Prostate gland (tissue), 2 donors: ENCODE measurements around the gene PDE7B. TPM values are rescaled to one million over a fixed set of nuclear protein-coding genes. Genes with fewer than 3 reads are reported as not detected.

Experiments
- DNase-seq: peaks from one replicate; pipeline ENCODE4 v3.0.0-alpha.2; 2019; ENCODE audit warnings: low spot score
- H3K27ac ChIP-seq, 2 donors: fragments of 200-600 bp; sonication (generic); 2 replicates each; pipeline ENCODE4 v1.5.1; 2017 to 2019
- H3K27me3 ChIP-seq: fragments of 200-600 bp; sonication (generic); replicated peaks from 2 replicates; pipeline ENCODE4 v1.5.1; 2019; ENCODE audit not compliant: insufficient read depth
- H3K36me3 ChIP-seq, 2 donors: fragments of 200-600 bp; sonication (generic); 1 replicate in 1 of 2; 2 replicates in 1 of 2; pipeline versions ENCODE4 v1.5.1 to v1.8.1; 2017 to 2019
- H3K4me1 ChIP-seq: fragments of 200-600 bp; sonication (generic); replicated peaks from 2 replicates; pipeline ENCODE4 v1.5.1; 2019
- H3K4me3 ChIP-seq, 2 donors: fragments of 200-600 bp; sonication (generic); 2 replicates each; pipeline ENCODE4 v1.5.1; 2017 to 2019
- H3K9me3 ChIP-seq: fragments of 200-600 bp; sonication (generic); 2 replicates; pipeline ENCODE4 v1.5.1; 2017
- CTCF ChIP-seq, 4 experiments: fragments of 200-600 bp in 2 of 4; fragments of 450-650 bp in 2 of 4; sonication (generic) in 2 of 4; IDR thresholded peaks; 1 replicate in 3 of 4; 2 replicates in 1 of 4; pipeline ENCODE4 v1.5.1; 2016 to 2019; ENCODE audit warnings: antibody characterized with exemption in 4 of 4, mild to moderate bottlenecking in 2 of 4, moderate library complexity in 2 of 4
- POLR2A ChIP-seq: fragments of 450-650 bp; IDR thresholded peaks from one replicate; pipeline ENCODE4 v1.6.1; 2016; ENCODE audit warnings: antibody characterized with exemption, mild to moderate bottlenecking
- POLR2AphosphoS5 ChIP-seq: sonication (generic); formaldehyde crosslinking; IDR thresholded peaks from one replicate; pipeline ENCODE4 v1.6.1; 2017; ENCODE audit warnings: antibody characterized with exemption
- whole genome bisulfite sequencing: methylation state at CpG from one replicate; pipeline ENCODE4 v1.1.5; 2018; 5-methylcytosine and 5-hydroxymethylcytosine counted together
- intact Hi-C: fragments of 100-400 bp; cut with DNase I; formaldehyde crosslinking; loops from one replicate; pipeline ENCODE4 v1.14.2; 2022
- total RNA-seq, 2 donors: library from RNA; depleted of rRNA; stranded (reverse); fragments of >200 nt; gene quantifications; one replicate each; pipeline ENCODE4 v1.1.0, GENCODE V29; 2016

The PDE7B gene
- total RNA-seq, 2 donors from 2014 or later = 4.7 to 6.3 TPM

GRCh38 chr6:136150961-136151360 is 299.5 kb downstream of the PDE7B start:
- DNase-seq = no peak
- TF ChIP-seq POLR2AphosphoS5 (no peak), CTCF (IDR thresholded peaks at IDR 0.05) (no peak), POLR2A (no peak)
- Histone ChIP-seq H3K4me3 (no peak overlapping the region), H3K27ac (no peak overlapping the region), H3K27me3 (no peaks in the 10 kb centered on the region), H3K9me3 (no peaks in the 10 kb centered on the region), H3K36me3 (no peaks in the 10 kb centered on the region), H3K4me1 (no peaks in the 10 kb centered on the region)
- WGBS = 87% methylated on average over 1 of the region's 1 CpG
- intact Hi-C loops = loop anchor here (10.0 kb wide), 1 partner anchor 116 kb away; no protein-coding TSS in a partner anchor

GRCh38 chr6:136153707-136154375 is 302.3 kb downstream of the PDE7B start:
- H3K27me3 ChIP-seq = no peaks in the 10 kb centered on the region
- TF ChIP-seq CTCF (IDR thresholded peaks at IDR 0.05) = no peak
- no peak for TF ChIP-seq POLR2A
- TF ChIP-seq POLR2AphosphoS5 = no peak
- H3K36me3 ChIP-seq = no peaks in the 10 kb centered on the region
- intact Hi-C loops = loop anchor here (10.0 kb wide), 1 partner anchor 119 kb away; no protein-coding TSS in a partner anchor
- 86% methylated on average over 7 of the region's 7 CpGs for WGBS
- no peaks in the 10 kb centered on the region for H3K4me1 ChIP-seq
- DNase-seq = no peak
- H3K4me3 ChIP-seq = no peak overlapping the region
- H3K27ac ChIP-seq = no peak overlapping the region
- H3K9me3 ChIP-seq = no peaks in the 10 kb centered on the region

GRCh38 chr6:136155191-136155590 is 303.7 kb downstream of the PDE7B start:
- Histone ChIP-seq H3K4me3 (no peak overlapping the region), H3K36me3 (no peaks in the 10 kb centered on the region), H3K9me3 (no peaks in the 10 kb centered on the region), H3K4me1 (no peaks in the 10 kb centered on the region), H3K27me3 (no peaks in the 10 kb centered on the region), H3K27ac (no peak overlapping the region)
- intact Hi-C loops = loop anchor here (5.0 to 10.0 kb wide), 2 partner anchors 120 to 213 kb away; no protein-coding TSS in a partner anchor
- no peak for TF ChIP-seq POLR2AphosphoS5
- TF ChIP-seq CTCF (IDR thresholded peaks at IDR 0.05) = no peak
- TF ChIP-seq POLR2A = no peak
- DNase-seq = no peak

- no peaks in the 10 kb centered on the region for H3K9me3 ChIP-seq
- no peak overlapping the region for H3K4me3 ChIP-seq
- no peak overlapping the region for H3K27ac ChIP-seq
- no peaks in the 10 kb centered on the region for H3K27me3 ChIP-seq
- no peaks in the 10 kb centered on the region for H3K36me3 ChIP-seq
- 93% methylated on average over 5 of the region's 5 CpGs for WGBS
- no peaks in the 10 kb centered on the region for H3K4me1 ChIP-seq
- no peak for TF ChIP-seq POLR2A
- no peak for TF ChIP-seq CTCF (IDR thresholded peaks at IDR 0.05)
- TF ChIP-seq POLR2AphosphoS5 = no peak
- no peak for DNase-seq
- intact Hi-C loops = loop anchor here (5.0 to 10.0 kb wide), 2 partner anchors 123 to 215 kb away; no protein-coding TSS in a partner anchor
Observed at GRCh38 chr6:136157743-136158142, 306.2 kb downstream of the PDE7B start.

- no peak for DNase-seq
- no peaks in the 10 kb centered on the region for H3K9me3 ChIP-seq
- H3K4me1 ChIP-seq = no peaks in the 10 kb centered on the region
- no peaks in the 10 kb centered on the region for H3K27me3 ChIP-seq
- WGBS = 51% methylated on average over 4 of the region's 4 CpGs
- intact Hi-C loops = loop anchor here (5.0 to 10.0 kb wide), 2 partner anchors 124 to 216 kb away; no protein-coding TSS in a partner anchor
- H3K4me3 ChIP-seq = no peak overlapping the region
- H3K27ac ChIP-seq = no peak overlapping the region
- no peaks in the 10 kb centered on the region for H3K36me3 ChIP-seq
- no peak for TF ChIP-seq POLR2A
- TF ChIP-seq CTCF (IDR thresholded peaks at IDR 0.05) = no peak
- TF ChIP-seq POLR2AphosphoS5 = peak; percentile 30
Observed at GRCh38 chr6:136158387-136158821, 306.9 kb downstream of the PDE7B start.
